ENCODE data around the gene ITGA2. TPM values are rescaled to one million over a fixed set of nuclear protein-coding genes. Genes with fewer than 3 reads are reported as not detected.

ITGA2 gene
- total and polyA plus RNA-seq, 3 experiments from 2014 or later: 0.51 to 2.8 (median 2.7) TPM

GRCh38 chr5:53011233-53011632, 22.1 kb downstream of the ITGA2 start:
- H3K36me3 Mint-ChIP-seq: no peaks in the 10 kb centered on the region
- DNase-seq: no peak
- no peak overlapping the region for H3K4me3 ChIP-seq (ENCODE audit: low read length)
- H3K27ac Mint-ChIP-seq: no peak overlapping the region
- CTCF ChIA-PET: no interaction called here
- POLR2A ChIA-PET: no interaction called here
- H3K27me3 Mint-ChIP-seq: no peaks in the 10 kb centered on the region
- no peaks in the 10 kb centered on the region for H3K4me1 ChIP-seq (ENCODE audit: insufficient read depth, low read length)
- H3K9me3 ChIP-seq (ENCODE audit: low read length): no peaks in the 10 kb centered on the region
- H3K27ac ChIP-seq (ENCODE audit: low read depth, low read length): no peak overlapping the region
- no peak overlapping the region for H3K4me3 Mint-ChIP-seq
- H3K4me1 Mint-ChIP-seq: peaks cover 10 to 26% (median 18%) of the 10 kb centered on the region in 3 donors
- peaks cover 0 to 4% (median 0%) of the 10 kb centered on the region in 5 donors for H3K9me3 Mint-ChIP-seq
- H3K36me3 ChIP-seq (ENCODE audit: insufficient read depth, low read length): no peaks in the 10 kb centered on the region
- no peaks in the 10 kb centered on the region for H3K27me3 ChIP-seq (ENCODE audit: insufficient read depth, low read length, poor library complexity, severe bottlenecking)

GRCh38 chr5:53013857-53014256, 24.7 kb downstream of the ITGA2 start:
- no peak for DNase-seq
- no peak overlapping the region for H3K4me3 Mint-ChIP-seq
- CTCF ChIA-PET: no interaction called here
- H3K4me1 Mint-ChIP-seq: peaks cover 0 to 7% (median 0%) of the 10 kb centered on the region in 3 donors
- POLR2A ChIA-PET: no interaction called here
- no peak overlapping the region for H3K4me3 ChIP-seq (ENCODE audit: low read length)
- no peak overlapping the region for H3K27ac Mint-ChIP-seq
- no peak overlapping the region for H3K27ac ChIP-seq (ENCODE audit: low read depth, low read length)
- H3K27me3 Mint-ChIP-seq: no peaks in the 10 kb centered on the region
- no peaks in the 10 kb centered on the region for H3K9me3 ChIP-seq (ENCODE audit: low read length)
- peaks cover 0 to 4% (median 0%) of the 10 kb centered on the region in 5 donors for H3K9me3 Mint-ChIP-seq
- H3K4me1 ChIP-seq (ENCODE audit: insufficient read depth, low read length): no peaks in the 10 kb centered on the region
- no peaks in the 10 kb centered on the region for H3K27me3 ChIP-seq (ENCODE audit: insufficient read depth, low read length, poor library complexity, severe bottlenecking)
- no peaks in the 10 kb centered on the region for H3K36me3 ChIP-seq (ENCODE audit: insufficient read depth, low read length)
- H3K36me3 Mint-ChIP-seq: no peaks in the 10 kb centered on the region

- Histone ChIP-seq H3K9me3 (ENCODE audit: low read length) (no peaks in the 10 kb centered on the region), H3K27ac (ENCODE audit: low read depth, low read length) (no peak overlapping the region), H3K4me1 (ENCODE audit: insufficient read depth, low read length) (no peaks in the 10 kb centered on the region), H3K36me3 (ENCODE audit: insufficient read depth, low read length) (no peaks in the 10 kb centered on the region), H3K4me3 (ENCODE audit: low read length) (no peak overlapping the region), H3K27me3 (ENCODE audit: insufficient read depth, low read length, poor library complexity, severe bottlenecking) (no peaks in the 10 kb centered on the region)
- DNase-seq: no peak
- Mint-ChIP-seq H3K27ac (no peak overlapping the region), H3K27me3 (peaks cover 0 to 4% of the 10 kb centered on the region in 2 donors), H3K4me1 (peaks cover 0 to 7% (median 0%) of the 10 kb centered on the region in 3 donors), H3K4me3 (no peak overlapping the region), H3K9me3 (peaks cover 0 to 4% (median 0%) of the 10 kb centered on the region in 5 donors), H3K36me3 (no peaks in the 10 kb centered on the region)
- ChIA-PET CTCF (no interaction called here), POLR2A (no interaction called here)
Measured at GRCh38 chr5:53017383-53017782, 28.2 kb downstream of the ITGA2 start.

- Histone ChIP-seq H3K4me1 (ENCODE audit: insufficient read depth, low read length) (no peaks in the 10 kb centered on the region), H3K9me3 (ENCODE audit: low read length) (no peaks in the 10 kb centered on the region), H3K27me3 (ENCODE audit: insufficient read depth, low read length, poor library complexity, severe bottlenecking) (no peaks in the 10 kb centered on the region), H3K36me3 (ENCODE audit: insufficient read depth, low read length) (no peaks in the 10 kb centered on the region), H3K27ac (ENCODE audit: low read depth, low read length) (no peak overlapping the region), H3K4me3 (ENCODE audit: low read length) (no peak overlapping the region)
- H3K27me3 Mint-ChIP-seq: peaks cover 0 to 4% of the 10 kb centered on the region in 2 donors
- H3K9me3 Mint-ChIP-seq: peaks cover 0 to 4% (median 0%) of the 10 kb centered on the region in 5 donors
- no peak overlapping the region for H3K4me3 Mint-ChIP-seq
- H3K27ac Mint-ChIP-seq: no peak overlapping the region
- CTCF ChIA-PET: no interaction called here
- POLR2A ChIA-PET: interaction anchor here (0.5 kb wide), 1 partner anchor 17 kb away, joined by 6 read pairs; no protein-coding TSS in a partner anchor
- H3K4me1 Mint-ChIP-seq: peaks cover 0 to 7% (median 0%) of the 10 kb centered on the region in 3 donors
- DNase-seq: no peak
- H3K36me3 Mint-ChIP-seq: no peaks in the 10 kb centered on the region
Measured at GRCh38 chr5:53017794-53018391, 28.7 kb downstream of the ITGA2 start.

- H3K4me3 Mint-ChIP-seq: no peak overlapping the region
- ChIA-PET CTCF (no interaction called here), POLR2A (no interaction called here)
- no peaks in the 10 kb centered on the region for H3K9me3 ChIP-seq (ENCODE audit: low read length)
- H3K4me1 Mint-ChIP-seq: peaks cover 0 to 7% (median 0%) of the 10 kb centered on the region in 3 donors
- no peak overlapping the region for H3K4me3 ChIP-seq (ENCODE audit: low read length)
- H3K27ac Mint-ChIP-seq: no peak overlapping the region
- no peaks in the 10 kb centered on the region for H3K9me3 Mint-ChIP-seq
- H3K27ac ChIP-seq (ENCODE audit: low read depth, low read length): no peak overlapping the region
- H3K4me1 ChIP-seq (ENCODE audit: insufficient read depth, low read length): no peaks in the 10 kb centered on the region
- H3K27me3 Mint-ChIP-seq: peaks cover 0 to 4% of the 10 kb centered on the region in 2 donors
- no peaks in the 10 kb centered on the region for H3K27me3 ChIP-seq (ENCODE audit: insufficient read depth, low read length, poor library complexity, severe bottlenecking)
- no peaks in the 10 kb centered on the region for H3K36me3 ChIP-seq (ENCODE audit: insufficient read depth, low read length)
- DNase-seq: no peak
- no peaks in the 10 kb centered on the region for H3K36me3 Mint-ChIP-seq
Measured at GRCh38 chr5:53019320-53019719, 30.2 kb downstream of the ITGA2 start.

GRCh38 chr5:53022930-53023511, 33.9 kb downstream of the ITGA2 start:
- H3K36me3 ChIP-seq (ENCODE audit: insufficient read depth, low read length): no peaks in the 10 kb centered on the region
- DNase-seq: no peak
- no peaks in the 10 kb centered on the region for H3K36me3 Mint-ChIP-seq
- H3K9me3 Mint-ChIP-seq: no peaks in the 10 kb centered on the region
- peaks cover 0 to 4% of the 10 kb centered on the region in 2 donors for H3K27me3 Mint-ChIP-seq
- no peaks in the 10 kb centered on the region for H3K27me3 ChIP-seq (ENCODE audit: insufficient read depth, low read length, poor library complexity, severe bottlenecking)
- no peaks in the 10 kb centered on the region for H3K4me1 ChIP-seq (ENCODE audit: insufficient read depth, low read length)
- no peaks in the 10 kb centered on the region for H3K4me1 Mint-ChIP-seq
- no peak overlapping the region for H3K27ac Mint-ChIP-seq
- no peaks in the 10 kb centered on the region for H3K9me3 ChIP-seq (ENCODE audit: low read length)
- ChIA-PET POLR2A (no interaction called here), CTCF (interaction anchor here (0.9 kb wide), 1 partner anchor 26 kb away, joined by 3 read pairs; no protein-coding TSS in a partner anchor)
- H3K4me3 ChIP-seq (ENCODE audit: low read length): no peak overlapping the region
- H3K27ac ChIP-seq (ENCODE audit: low read depth, low read length): no peak overlapping the region
- H3K4me3 Mint-ChIP-seq: no peak overlapping the region

- H3K27me3 Mint-ChIP-seq: peaks cover 0 to 4% of the 10 kb centered on the region in 2 donors
- Histone ChIP-seq H3K4me1 (ENCODE audit: insufficient read depth, low read length) (no peaks in the 10 kb centered on the region), H3K27me3 (ENCODE audit: insufficient read depth, low read length, poor library complexity, severe bottlenecking) (no peaks in the 10 kb centered on the region), H3K36me3 (ENCODE audit: insufficient read depth, low read length) (no peaks in the 10 kb centered on the region), H3K9me3 (ENCODE audit: low read length) (no peaks in the 10 kb centered on the region), H3K4me3 (ENCODE audit: low read length) (no peak overlapping the region), H3K27ac (ENCODE audit: low read depth, low read length) (no peak overlapping the region)
- H3K36me3 Mint-ChIP-seq: no peaks in the 10 kb centered on the region
- H3K9me3 Mint-ChIP-seq: no peaks in the 10 kb centered on the region
- DNase-seq: no peak
- no peak overlapping the region for H3K4me3 Mint-ChIP-seq
- POLR2A ChIA-PET: no interaction called here
- no peak overlapping the region for H3K27ac Mint-ChIP-seq
- no peaks in the 10 kb centered on the region for H3K4me1 Mint-ChIP-seq
- CTCF ChIA-PET: no interaction called here
Measured at GRCh38 chr5:53023969-53024368, 34.8 kb downstream of the ITGA2 start.

GRCh38 chr5:53024535-53024934, 35.4 kb downstream of the ITGA2 start:
- peaks cover 0 to 4% of the 10 kb centered on the region in 2 donors for H3K27me3 Mint-ChIP-seq
- no peaks in the 10 kb centered on the region for H3K36me3 ChIP-seq (ENCODE audit: insufficient read depth, low read length)
- no peak overlapping the region for H3K4me3 ChIP-seq (ENCODE audit: low read length)
- no peaks in the 10 kb centered on the region for H3K27me3 ChIP-seq (ENCODE audit: insufficient read depth, low read length, poor library complexity, severe bottlenecking)
- no peaks in the 10 kb centered on the region for H3K4me1 Mint-ChIP-seq
- no peaks in the 10 kb centered on the region for H3K9me3 ChIP-seq (ENCODE audit: low read length)
- no peak overlapping the region for H3K27ac Mint-ChIP-seq
- ChIA-PET POLR2A (no interaction called here), CTCF (no interaction called here)
- H3K4me3 Mint-ChIP-seq: no peak overlapping the region
- H3K27ac ChIP-seq (ENCODE audit: low read depth, low read length): no peak overlapping the region
- no peaks in the 10 kb centered on the region for H3K36me3 Mint-ChIP-seq
- no peaks in the 10 kb centered on the region for H3K9me3 Mint-ChIP-seq
- H3K4me1 ChIP-seq (ENCODE audit: insufficient read depth, low read length): no peaks in the 10 kb centered on the region
- no peak for DNase-seq
